ENCODE data around the gene CEP128. TPM values are rescaled to one million over a fixed set of nuclear protein-coding genes. Genes with fewer than 3 reads are reported as not detected.

CEP128 gene
- total RNA-seq, 1 experiment from 2014 or later: 19.0 TPM

GRCh38 chr14:80549141-80549540, 392.4 kb downstream of the CEP128 start:
- Histone ChIP-seq H3K4me3 (no peak overlapping the region), H3K36me3 (0 out of 2 replicates have a peak, but pooled peaks cover 2% of the 10 kb centered on the region), H3K4me1 (no peaks in the 10 kb centered on the region), H3K9me3 (replicated peaks) (no peaks in the 10 kb centered on the region), H3K27ac (no peak overlapping the region), H3K27me3 (no peaks in the 10 kb centered on the region)
- no peak for DNase-seq

DNA sequence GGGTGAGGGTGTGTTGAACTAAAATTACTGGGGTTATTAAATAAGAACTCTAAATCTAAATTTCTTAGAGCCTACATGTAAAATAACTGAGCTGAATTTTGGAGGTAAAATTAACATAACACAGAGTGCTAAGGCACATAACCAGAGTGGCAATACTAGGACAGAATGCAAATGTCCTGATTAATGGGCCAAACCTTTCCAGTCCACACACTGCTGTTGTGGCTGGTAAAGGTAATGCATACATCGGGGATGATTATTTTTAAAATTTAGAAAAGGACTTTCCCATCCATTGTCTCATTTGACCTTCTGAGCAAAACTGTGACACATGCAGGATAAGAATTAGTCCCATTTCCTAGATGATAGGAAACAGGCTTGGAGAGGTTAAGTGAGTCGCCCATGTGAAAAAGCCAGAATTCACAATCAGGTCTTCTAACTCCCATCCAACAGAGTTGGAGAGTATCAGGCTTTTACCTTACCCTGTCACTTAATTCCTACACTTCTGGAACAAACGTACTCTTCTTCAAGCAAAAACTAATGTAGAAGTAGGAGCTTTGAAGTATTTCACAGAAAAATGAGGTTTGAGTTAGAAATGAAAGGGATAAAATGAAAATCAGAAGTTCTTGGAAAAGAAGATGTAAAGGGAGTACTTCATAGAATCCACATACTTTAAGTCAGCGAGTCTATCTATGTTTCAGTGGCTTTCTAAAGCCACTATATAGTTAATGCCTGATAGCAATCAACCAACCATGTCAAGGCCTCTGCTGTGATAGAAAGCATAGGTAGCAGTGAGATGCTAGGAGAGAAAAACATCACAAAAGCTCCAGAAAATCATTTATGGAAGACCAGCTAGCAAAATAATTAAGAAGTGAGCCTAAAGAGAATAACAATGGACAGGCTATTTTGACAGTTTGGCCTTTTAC, 395.3 kb downstream of the CEP128 start:
- Histone ChIP-seq H3K36me3 (no peaks in the 10 kb centered on the region), H3K27me3 (no peaks in the 10 kb centered on the region), H3K4me1 (no peaks in the 10 kb centered on the region), H3K27ac (no peak overlapping the region), H3K9me3 (replicated peaks) (no peaks in the 10 kb centered on the region), H3K4me3 (no peak overlapping the region)
- no peak for DNase-seq

DNA sequence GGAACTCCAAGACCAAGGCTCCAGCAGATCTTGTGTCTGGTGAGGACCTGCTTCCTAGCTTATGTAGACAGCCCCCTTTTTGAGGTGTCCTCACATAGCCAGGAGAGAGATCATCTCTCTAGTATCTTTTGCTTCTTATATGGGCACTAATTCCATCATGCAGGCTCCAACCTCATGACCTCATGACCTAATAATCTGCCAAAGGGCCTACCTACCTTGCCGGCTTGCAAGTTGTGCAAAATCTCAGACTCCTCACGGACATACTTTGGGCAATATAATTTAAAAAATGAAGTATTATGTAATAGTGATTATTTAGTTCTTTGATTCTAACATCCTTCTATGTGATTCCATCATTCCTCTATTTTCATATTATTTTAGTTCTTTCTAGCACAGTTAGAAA, 397.2 kb downstream of the CEP128 start:
- Histone ChIP-seq H3K4me3 (no peak overlapping the region), H3K27me3 (no peaks in the 10 kb centered on the region), H3K4me1 (no peaks in the 10 kb centered on the region), H3K36me3 (no peaks in the 10 kb centered on the region), H3K9me3 (replicated peaks) (no peaks in the 10 kb centered on the region), H3K27ac (no peak overlapping the region)
- no peak for DNase-seq

- H3K4me1 ChIP-seq: no peaks in the 10 kb centered on the region
- no peaks in the 10 kb centered on the region for H3K27me3 ChIP-seq
- no peaks in the 10 kb centered on the region for H3K36me3 ChIP-seq
- H3K9me3 ChIP-seq (replicated peaks): no peaks in the 10 kb centered on the region
- no peak for DNase-seq
- H3K4me3 ChIP-seq: no peak overlapping the region
- no peak overlapping the region for H3K27ac ChIP-seq
These were observed 398.3 kb downstream of the CEP128 start for GRCh38 chr14:80543211-80543610.

DNA sequence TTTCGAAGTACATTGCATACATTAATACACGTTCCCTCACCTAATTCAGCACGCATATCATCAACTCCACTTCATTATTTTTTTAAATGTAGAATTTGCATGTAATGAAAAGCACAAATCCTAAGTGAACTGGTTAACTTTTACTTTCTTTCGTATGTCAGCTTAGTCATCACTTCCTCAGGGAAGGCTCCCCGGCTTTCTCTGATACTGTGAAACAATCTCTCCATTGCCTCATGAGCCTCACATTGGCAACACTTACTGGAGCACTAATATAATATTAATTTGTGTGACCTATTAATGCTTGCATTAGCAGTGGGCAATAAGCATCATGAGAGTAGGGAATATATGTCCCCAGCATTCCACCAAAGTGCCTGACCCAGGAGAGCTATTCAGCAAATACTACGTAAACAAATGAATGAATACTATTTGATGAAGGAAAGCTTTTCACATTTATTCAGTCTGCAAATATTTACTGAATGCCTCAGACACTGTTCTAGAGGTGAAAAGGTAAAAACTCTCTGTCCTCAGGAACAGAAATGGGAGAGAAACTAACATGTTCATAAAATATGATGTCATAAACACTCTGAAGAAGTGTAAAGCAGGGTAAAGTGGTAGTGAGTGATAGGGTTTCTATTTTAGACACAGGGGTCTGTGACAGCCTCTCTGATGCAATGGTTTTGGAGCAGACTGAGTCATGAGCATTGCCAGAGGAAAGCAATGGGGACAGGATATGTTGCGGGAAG, 402.7 kb downstream of the CEP128 start:
- Histone ChIP-seq H3K9me3 (replicated peaks) (no peaks in the 10 kb centered on the region), H3K27me3 (no peaks in the 10 kb centered on the region), H3K36me3 (no peaks in the 10 kb centered on the region), H3K4me3 (no peak overlapping the region), H3K27ac (no peak overlapping the region), H3K4me1 (peaks cover 13% of the 10 kb centered on the region)
- DNase-seq: no peak

DNA sequence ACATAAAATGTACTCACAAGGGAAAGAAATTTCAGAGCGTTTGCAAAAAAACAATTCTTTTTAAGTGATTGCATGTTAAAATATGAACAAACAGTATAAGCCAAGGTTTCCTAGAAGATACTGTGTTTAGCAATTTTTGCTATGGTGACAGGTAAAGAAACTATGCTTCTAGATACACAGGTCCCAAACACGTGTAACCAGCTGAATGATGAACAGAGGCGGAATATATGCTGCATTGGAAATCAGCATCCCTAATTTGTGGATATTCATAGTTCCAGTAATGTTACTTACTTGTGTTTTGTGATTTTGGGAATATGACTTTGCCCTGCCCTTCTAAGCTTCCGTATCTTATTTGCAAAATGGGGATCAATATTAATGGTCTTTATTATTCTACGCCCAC, 403.9 kb downstream of the CEP128 start:
- Histone ChIP-seq H3K27ac (no peak overlapping the region), H3K27me3 (no peaks in the 10 kb centered on the region), H3K9me3 (replicated peaks) (no peaks in the 10 kb centered on the region), H3K4me1 (peaks cover 13% of the 10 kb centered on the region), H3K4me3 (no peak overlapping the region), H3K36me3 (no peaks in the 10 kb centered on the region)
- DNase-seq: no peak

DNA sequence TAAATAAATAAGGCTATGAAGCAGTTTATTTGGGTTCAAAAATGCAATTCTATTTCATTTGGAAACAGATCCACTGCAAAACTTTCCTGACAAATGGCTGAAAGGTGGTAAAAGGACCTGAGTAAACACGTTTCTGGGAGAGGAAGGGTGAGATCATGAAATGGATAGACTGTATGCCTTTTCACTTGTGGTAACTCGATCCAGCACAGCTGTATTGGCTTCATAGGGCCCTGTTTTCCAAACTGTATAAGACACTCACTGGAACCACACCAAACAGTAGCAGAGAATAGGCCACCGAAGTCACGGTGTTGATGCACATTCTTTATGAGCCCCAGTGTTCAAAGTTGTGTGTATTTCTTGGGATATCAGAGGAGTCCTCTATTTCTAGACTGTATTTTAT, 405.1 kb downstream of the CEP128 start:
- peak; percentile 59 to 82 for DNase-seq
- Histone ChIP-seq H3K27ac (peak overlapping the region; percentile 21), H3K9me3 (replicated peaks) (no peaks in the 10 kb centered on the region), H3K27me3 (no peaks in the 10 kb centered on the region), H3K4me1 (peaks cover 13% of the 10 kb centered on the region), H3K4me3 (no peak overlapping the region), H3K36me3 (no peaks in the 10 kb centered on the region)

- H3K36me3 ChIP-seq: no peaks in the 10 kb centered on the region
- peaks cover 13% of the 10 kb centered on the region for H3K4me1 ChIP-seq
- H3K9me3 ChIP-seq (replicated peaks): no peaks in the 10 kb centered on the region
- no peaks in the 10 kb centered on the region for H3K27me3 ChIP-seq
- DNase-seq: peak in 1 of 2 experiments; percentile 2
- no peak overlapping the region for H3K4me3 ChIP-seq
- H3K27ac ChIP-seq: no peak overlapping the region
These were observed 406.4 kb downstream of the CEP128 start for GRCh38 chr14:80535171-80535570.

DNA sequence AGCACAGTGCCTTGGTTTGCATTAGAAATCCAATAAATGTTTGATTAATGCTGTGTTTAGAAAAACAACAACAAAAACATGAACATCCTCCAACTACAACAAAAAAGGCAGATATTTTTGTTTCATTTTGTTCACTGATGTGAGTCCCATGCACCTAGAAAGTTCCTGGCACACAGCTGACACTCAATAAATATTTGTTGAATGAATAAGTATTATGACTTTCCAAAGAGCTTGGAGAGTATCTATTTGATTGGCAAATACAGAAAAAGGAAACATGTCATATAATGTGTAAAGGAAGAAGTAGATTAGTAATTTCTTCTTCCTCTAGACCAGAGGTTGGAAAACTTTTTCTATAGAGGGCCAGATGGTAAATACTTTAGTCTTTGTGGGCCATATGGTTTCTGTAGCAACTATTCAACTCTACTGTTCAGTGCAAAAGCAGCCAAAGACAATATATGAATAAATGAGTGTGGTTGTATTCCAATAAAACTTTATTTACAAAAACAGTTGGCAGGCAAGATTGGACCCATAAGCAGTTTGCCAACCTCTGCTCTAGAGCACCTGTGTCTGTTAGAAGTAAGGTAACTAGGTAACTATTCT, 417.9 kb downstream of the CEP128 start:
- no peak for DNase-seq
- no peak overlapping the region for H3K27ac ChIP-seq
- H3K4me3 ChIP-seq: no peak overlapping the region
- H3K4me1 ChIP-seq: no peaks in the 10 kb centered on the region
- no peaks in the 10 kb centered on the region for H3K27me3 ChIP-seq
- H3K9me3 ChIP-seq (replicated peaks): no peaks in the 10 kb centered on the region
- peaks cover 7% of the 10 kb centered on the region; the same call in 1 of the 2 replicates for H3K36me3 ChIP-seq

- H3K4me3 ChIP-seq: no peak overlapping the region
- no peaks in the 10 kb centered on the region for H3K4me1 ChIP-seq
- no peaks in the 10 kb centered on the region for H3K9me3 ChIP-seq (replicated peaks)
- DNase-seq: no peak
- no peak overlapping the region for H3K27ac ChIP-seq
- no peaks in the 10 kb centered on the region for H3K27me3 ChIP-seq
- H3K36me3 ChIP-seq: peaks cover 7% of the 10 kb centered on the region; the same call in 1 of the 2 replicates
These were observed 418.6 kb downstream of the CEP128 start for GRCh38 chr14:80522936-80523335.

DNA sequence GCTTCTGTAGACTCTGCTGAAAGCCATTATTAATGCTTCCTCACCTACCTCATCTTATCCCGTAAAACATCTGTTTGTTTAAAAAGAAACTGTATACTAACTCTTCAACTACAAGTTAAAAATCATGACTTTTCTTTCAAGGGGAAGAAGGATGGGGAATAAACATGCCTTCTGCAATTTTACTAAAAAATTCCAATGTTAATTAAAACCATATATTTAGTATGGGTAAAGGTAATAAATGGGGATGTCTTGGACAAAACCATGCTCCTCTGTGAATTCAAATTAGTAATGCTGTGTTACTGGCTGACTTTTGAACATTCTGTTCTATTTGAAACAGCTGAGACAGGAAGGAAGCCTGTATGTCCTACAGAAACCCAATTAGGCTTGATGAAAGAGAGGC, 419.1 kb downstream of the CEP128 start:
- H3K27me3 ChIP-seq: no peaks in the 10 kb centered on the region
- H3K36me3 ChIP-seq: peaks cover 7% of the 10 kb centered on the region; the same call in 1 of the 2 replicates
- H3K9me3 ChIP-seq (replicated peaks): no peaks in the 10 kb centered on the region
- H3K4me1 ChIP-seq: no peaks in the 10 kb centered on the region
- DNase-seq: no peak
- no peak overlapping the region for H3K4me3 ChIP-seq
- H3K27ac ChIP-seq: no peak overlapping the region

DNA sequence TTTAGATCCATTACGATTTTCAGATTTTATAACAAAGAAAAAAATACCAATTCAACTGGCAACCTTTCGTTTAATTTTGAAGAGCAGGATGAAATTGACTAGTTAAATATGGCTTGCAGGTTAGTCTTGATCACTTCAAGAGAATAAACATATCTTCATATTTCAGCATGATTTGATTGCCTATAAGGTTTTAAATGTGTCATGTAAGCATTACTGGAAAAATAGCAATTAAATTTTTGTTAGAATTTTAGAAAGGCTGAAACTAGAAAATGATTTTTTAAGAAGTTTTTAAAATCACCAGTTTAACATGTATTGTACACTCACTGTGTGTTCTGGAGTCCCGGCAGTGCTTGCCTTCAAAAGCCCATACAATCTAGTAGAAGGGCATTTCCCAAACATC, 420.1 kb downstream of the CEP128 start:
- Histone ChIP-seq H3K4me1 (no peaks in the 10 kb centered on the region), H3K27me3 (no peaks in the 10 kb centered on the region), H3K36me3 (peaks cover 7% of the 10 kb centered on the region; the same call in 1 of the 2 replicates), H3K27ac (no peak overlapping the region), H3K9me3 (replicated peaks) (no peaks in the 10 kb centered on the region), H3K4me3 (no peak overlapping the region)
- no peak for DNase-seq

DNA sequence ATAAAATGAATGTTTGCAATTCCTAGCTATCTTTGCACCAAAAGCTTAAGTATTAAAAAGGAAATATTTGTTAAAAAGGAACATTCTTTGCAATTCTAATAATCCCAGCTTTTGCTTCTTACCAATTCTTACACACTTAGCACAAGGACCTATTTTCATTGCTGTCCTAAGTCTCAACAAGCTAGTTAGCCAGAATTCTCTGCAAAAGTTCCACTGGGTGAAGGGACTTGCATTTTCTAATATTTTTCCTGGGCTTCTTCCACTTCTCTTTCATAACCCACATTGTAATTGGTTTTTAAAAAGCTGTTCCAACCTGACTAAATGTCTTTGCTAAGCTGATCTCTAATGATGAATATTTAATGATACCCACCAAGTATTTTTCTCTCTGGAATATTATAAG, 422.5 kb downstream of the CEP128 start:
- Histone ChIP-seq H3K9me3 (replicated peaks) (no peaks in the 10 kb centered on the region), H3K4me1 (no peaks in the 10 kb centered on the region), H3K4me3 (no peak overlapping the region), H3K27ac (no peak overlapping the region), H3K36me3 (peaks cover 9% of the 10 kb centered on the region; the same call in 1 of the 2 replicates), H3K27me3 (no peaks in the 10 kb centered on the region)
- DNase-seq: no peak

GRCh38 chr14:80518173-80518572, 423.4 kb downstream of the CEP128 start:
- no peak overlapping the region for H3K4me3 ChIP-seq
- H3K27ac ChIP-seq: no peak overlapping the region
- no peaks in the 10 kb centered on the region for H3K9me3 ChIP-seq (replicated peaks)
- H3K4me1 ChIP-seq: no peaks in the 10 kb centered on the region
- no peak for DNase-seq
- no peaks in the 10 kb centered on the region for H3K27me3 ChIP-seq
- peaks cover 9% of the 10 kb centered on the region; the same call in 1 of the 2 replicates for H3K36me3 ChIP-seq
